HG02970 (cell line): Measurements from ENCODE around the gene PGF.
"Not testable (repeated sequence)": the region's sequence is repeated elsewhere in the genome, so short reads cannot be mapped to it uniquely, and the experiment has no call there.

Experiments
- ATAC-seq: cut with Tn5 transposase; IDR thresholded peaks from one replicate; pipeline ENCODE4 v1.9.1; 2021; ENCODE audit warnings: mild to moderate bottlenecking, moderate library complexity, moderate number of reproducible peaks; ENCODE audit not compliant: unreplicated experiment, low FRiP score

PGF gene

DNA sequence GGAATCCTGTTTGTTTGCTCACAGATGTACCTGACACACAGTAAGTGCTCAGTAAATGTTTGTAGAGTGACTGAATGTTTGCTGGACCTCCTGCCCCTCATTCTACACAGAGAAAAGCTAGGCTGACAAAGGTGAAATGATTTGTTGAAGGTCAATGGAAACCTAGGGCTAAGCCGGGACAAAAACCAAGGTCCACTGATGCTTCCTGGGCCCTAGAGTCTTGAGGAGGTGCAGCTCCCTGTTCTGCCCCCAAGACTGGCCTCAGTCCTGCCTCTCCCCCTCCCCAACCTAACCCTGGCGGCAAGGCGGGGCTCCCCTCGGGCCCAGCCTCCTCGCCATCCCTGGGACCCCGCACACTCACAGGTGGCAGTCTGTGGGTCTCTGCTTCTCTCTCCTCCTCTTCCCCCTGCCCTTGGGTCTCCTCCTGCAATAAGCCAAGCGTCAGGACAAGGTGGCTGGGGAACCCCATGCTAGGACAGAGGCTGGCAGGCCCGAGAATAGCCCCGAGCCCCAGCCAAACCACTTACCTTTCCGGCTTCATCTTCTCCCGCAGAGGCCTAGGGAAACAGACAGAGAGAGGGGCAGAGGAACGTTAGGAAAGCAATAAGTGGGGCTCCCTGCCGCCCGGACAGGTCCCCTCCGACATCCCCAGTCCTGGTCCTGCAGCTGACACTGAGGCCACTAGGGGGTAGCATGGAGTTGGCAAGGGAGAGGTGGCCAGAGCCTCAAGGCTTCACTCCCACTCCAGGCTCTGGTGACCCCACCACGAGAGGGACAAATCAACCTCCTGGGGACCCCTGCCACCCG lies 9.3 kb downstream of the PGF start:
- no peak for ATAC-seq

DNA sequence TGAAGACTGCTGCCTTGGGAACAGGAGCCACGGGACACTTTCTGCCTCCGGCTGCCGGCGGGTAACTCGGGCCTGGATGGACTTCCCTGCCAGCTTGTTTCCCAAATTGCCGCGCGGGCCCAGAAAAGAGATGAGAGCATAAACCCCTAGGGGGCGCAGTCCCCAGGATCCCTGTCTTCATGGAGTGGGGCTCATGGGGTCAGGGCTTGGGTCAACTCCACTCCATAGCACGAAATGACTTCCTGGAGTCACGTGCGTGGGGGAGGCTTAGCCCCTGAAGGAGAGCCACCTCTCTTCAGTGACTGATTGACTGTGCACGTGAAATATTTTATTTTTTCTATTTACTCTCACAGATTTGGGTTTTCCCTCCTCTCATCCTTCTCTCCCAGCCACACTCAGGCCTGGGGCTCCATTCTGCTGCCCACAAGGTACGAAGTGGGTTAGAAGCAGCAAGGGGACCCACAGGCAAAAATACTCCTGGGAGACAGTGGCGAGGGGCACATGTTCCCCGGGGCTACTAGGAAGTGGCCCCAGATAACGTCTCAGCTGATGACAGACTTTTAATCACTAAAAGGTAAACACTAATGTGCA lies 10.0 kb downstream of the PGF start:
- ATAC-seq: no peak

DNA sequence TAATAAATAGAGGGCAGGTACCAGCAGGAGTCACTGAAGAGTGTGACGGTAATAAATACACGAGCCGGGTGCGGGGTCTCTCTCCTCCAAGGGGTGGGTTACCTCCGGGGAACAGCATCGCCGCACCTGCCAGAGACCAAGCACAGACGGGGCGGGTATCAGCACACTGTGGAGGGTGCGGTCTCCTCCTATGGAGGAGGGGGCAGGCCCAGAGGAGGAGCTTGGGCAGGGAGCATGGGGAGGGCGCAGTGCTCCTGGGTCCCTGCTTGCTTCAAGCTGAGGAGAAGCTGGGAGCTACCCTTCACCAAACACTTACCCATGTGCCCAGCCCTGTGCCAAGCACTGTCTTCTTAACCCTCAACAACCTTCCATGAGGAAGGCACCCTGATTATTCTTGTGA lies 12.8 kb downstream of the PGF start:
- ATAC-seq: no peak

DNA sequence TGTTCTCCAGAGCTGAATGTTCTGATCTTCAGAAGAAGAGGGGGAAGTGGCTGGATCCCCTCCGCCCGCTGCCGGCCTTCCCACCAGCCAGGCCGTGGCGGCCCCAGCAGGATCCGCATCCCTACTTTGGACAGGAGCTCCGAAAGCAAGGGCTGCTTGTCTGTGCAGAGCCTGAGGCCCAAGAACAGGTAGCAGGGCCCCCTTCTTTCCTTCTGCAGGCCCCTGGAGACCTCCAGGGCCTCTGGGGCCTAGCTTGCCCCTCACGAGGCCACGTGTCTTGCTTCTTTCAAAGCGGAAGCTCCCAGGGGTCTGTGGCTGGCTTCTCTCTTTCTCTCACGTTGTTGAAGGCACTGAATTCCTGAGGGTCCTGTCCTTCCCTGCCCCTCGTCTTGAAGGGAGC lies 13.2 kb downstream of the PGF start:
- ATAC-seq: no peak

DNA sequence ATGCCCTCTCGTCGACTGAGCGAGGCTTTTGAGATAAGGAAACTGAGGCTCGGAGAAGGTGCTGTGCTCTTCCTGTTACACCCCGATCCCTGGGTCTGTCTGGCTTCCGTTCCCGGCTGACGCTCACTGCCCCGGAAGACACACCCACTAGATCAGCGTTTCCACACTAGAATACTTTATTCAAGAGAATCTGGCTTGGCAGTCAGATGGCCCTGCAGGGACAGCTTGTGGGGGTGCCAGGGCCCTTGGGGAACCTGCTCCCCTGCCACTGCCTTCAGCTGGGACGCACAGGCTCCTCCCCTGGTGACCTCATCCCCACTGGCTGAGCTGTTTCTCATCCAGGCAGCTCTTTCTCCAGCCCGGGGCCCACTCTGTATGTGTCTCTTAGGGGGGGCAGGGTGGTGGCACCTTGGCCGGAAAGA lies 13.7 kb downstream of the PGF start:
- no peak for ATAC-seq

DNA sequence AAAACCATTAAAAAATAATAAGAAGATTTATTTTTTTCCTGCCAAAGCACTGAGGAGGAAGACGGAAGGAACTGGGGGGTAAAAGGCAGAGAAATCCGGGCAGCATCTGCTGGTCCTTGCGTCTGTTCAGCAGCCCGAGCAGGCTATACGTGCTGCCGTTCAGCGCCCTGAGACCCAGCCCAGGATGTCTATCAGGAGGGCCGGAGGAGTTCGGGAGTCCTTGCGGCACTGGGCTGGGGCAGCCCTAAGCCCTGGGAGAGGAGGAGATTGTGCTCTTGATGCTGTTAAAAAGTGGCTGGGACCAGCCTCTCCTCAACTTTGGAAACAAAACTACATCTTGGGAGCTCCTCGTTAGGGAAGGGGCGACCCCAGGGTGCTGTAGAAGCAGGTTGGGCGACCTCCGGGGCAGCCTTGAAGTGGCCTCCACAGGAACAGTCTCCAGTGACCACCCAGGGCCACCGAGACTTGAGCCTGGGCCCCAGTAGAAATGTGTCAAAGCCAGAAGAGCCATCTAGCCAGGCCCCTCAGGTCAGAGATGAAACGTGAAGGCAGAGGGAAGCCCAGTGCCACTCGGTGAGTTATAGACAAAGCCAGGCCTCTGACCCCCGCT lies 14.3 kb downstream of the PGF start:
- ATAC-seq: no peak

DNA sequence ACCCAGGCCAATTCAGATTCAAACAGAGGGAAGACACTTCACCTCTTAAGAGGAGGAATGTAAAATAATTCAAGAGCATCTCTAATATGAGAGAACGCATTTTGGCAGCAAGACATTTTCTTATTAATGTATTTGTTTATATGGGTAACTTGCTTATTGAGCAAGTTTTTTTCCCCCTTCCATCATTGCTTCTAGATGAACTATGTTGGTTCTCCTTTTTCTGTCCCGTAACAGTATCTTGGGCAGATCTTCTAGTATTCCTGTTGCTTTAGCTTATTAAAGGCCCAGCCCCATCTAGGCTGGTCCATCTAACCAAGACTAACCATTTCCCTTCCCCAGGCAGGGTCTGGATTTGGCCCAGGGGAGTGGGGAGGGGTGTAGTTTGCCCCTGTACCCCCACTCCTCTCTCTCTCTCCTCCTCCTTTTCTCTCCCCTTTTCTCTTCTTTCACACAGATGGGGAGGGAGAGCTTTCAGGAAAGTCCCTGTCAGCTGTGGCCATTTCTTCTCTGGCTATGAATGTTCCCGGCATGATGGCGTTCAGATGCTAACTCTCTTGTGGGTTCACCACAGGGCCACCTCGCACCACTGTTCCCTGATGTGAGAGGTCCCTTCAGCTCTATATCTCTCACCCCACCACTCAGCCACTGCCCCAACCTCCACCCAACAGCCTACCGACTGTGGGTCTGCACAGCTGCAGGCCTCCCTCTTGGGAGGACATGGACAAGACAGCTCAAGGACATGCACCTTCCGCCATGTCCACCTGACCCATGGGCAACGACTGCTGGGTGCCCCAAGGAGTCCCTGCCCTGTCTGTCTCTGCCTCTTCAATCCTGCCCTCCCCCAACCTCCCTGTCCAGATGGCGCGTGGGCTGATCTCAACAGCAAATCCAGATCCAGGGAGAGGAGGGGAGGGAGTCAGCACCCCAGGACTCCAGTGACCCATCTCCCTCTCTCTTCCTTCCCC lies 16.6 kb downstream of the PGF start:
- no peak for ATAC-seq

DNA sequence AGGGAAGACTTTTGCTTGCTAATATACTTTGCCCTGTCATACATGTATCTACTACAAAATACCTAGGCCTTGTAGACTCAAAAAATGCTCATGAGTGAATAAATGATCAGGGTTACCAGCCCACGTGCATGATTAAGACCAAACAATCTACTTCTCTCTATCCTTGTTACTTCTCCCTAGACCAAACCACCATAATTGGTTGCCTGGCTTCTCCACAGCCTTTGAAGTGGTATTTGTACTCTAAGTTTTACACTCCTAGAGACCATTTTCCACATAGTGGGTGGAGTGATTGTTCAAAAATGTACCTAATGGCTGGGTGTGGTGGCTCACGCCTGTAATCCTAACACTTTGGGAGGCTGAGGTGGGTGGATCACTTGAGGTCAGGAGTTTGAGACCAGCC lies 18.2 kb downstream of the PGF start:
- ATAC-seq: no peak

DNA sequence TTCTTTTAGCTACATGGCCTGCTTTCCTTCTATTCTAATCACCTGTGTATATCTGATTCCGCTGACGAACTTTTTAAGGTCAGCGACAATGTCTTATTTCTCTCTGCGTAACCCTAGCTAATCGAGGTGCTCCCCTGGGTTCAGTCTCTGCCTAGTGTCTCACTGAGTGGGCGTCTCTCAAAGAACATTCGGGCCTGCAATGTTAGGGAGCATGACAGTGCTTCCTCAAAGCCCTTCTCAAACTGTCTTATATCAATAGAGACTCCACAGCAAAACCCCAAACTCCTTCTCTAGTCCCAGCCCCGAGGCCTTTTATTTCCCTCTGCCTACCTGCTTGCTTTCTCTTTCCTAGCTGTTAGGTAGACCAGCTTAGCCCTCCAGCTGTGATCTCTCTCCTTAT lies 18.7 kb downstream of the PGF start:
- ATAC-seq: no peak

DNA sequence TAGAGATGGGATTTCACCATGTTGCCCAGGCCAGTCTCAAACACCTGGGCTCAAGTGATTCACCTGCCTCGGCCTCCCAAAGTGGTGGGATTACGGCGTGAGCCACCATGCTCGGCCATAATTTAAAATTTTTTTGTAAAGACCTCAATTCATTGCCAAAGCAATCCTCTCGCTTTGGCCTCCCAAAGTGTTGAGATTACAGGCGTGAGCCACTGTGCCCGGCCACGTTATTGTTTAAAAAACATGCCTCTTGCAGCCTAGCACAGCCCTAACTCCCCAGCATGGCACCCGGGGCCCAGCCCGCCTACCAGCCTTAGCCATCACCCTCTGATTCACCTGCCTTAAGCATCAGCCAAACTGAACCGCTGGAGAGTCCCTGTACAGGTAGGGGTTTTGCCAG lies 19.2 kb downstream of the PGF start:
- no peak for ATAC-seq

DNA sequence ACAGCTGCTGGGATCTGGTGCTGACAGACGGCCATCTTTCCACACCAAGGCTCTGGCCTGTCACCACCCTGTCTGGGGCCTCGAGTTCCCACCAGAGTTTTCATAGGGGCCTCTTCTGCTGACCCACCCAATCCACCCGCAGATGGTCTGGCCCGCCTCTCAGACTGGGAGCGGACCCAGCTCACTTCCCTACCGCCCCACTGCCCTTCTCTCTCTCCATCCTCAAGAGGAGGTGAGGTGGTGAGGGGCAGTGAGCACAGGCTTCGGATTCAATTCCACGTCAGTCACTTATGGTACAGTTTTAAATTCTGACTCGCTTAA lies 20.1 kb downstream of the PGF start:
- no peak for ATAC-seq

DNA sequence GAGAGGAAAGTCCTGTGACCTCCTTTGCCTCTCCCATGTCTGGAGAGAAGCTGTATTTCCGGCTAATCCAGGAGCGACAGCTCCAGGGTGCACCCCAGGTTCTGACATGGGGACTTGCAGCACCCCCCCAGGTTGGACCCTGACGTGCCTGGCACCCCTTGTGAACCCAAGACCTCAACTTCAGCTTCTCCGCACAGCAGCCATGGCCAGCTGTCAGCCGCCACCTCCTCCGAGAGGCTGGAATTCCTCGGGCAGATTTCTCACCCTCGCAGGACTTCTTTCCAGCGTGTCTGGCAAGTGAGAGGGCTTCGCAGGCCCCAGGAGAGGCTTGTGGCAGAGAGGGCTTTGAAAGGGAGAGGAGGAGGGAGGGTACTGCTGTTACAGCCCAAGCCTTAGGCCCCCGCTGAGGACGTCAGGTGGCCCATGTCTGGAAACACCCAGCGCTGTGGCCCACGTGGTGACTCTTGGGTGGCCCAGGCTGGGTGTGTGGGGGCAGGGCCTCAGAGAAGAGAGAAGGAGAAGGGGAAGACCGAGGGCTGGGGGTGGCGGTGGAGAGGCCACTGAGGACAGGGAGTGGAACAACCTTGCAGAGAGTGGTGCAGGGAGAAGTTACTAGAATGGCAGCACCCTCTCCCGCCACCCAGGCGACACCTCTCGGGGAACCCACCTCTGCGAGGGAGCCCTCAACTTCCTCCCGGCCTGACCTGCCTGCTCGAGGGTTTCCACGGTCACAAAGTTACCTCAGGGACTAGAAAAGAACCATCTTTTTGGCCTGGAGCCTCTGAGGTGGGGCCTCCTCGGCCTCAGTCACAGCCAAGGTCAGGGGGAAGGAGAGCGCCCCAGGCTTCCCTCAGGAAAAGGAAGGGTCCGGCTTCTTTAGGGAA lies 20.7 kb downstream of the PGF start:
- no peak for ATAC-seq

DNA sequence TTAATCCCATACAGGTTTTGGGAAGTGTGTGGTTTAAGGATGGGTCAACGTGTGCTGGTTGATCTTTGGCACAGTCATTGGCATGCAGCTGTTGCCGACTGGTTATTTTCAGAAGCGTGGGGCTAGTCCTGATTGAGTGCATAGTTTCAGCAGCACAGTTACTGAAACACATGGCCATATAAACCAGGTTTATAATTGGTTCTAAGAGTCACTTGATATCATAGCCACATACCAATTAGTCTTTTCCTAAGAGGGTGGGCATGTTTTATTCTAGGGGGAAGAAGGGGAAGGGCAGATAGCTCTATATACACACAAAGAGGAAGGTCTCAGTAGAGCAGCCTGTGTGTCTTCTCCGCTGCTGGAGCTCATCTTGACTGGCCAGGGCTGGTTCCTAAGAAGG lies 21.4 kb downstream of the PGF start:
- ATAC-seq: no peak

DNA sequence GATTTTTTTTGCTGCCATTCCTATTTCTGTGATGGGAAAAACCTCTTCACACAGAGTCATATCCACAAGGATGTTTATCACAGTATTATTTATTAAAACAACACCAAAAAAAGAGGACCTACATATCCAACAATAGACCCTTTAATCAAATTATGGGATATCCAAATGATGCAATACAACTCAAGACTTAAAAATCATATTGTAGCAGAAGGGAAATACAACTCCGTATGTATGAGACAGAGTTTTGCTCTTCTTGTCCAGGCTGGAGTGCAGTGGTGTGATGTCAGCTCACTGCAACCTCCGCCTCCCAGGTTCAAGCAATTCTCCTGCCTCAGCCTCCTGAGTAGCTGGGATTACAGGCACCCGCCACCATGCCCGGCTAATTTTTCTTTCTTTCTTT lies 22.5 kb downstream of the PGF start:
- not testable (repeated sequence) for ATAC-seq

DNA sequence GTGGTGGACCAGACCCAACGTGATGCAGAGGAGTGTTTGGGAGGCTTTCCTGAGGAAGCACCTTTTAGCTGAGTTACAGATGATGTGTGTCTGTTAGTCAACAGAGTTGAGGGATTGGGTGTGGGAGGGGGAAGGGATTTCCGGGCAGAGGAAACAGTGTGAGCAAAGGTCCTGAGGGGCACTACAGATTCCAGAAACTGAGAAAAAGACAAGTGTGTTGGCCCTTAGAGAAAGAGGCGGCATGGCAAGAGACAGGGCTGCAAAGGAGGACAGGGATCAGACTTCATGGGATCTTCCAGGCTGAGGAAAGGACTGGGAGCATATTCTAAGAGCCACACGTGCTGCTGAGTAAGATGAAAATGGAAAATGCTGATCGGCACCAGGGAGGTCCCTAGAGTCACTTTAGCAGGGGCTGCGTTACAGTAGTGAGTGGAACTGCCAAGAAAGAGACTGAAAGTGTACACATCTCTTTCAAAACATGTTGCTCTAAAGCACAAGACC lies 22.9 kb downstream of the PGF start:
- ATAC-seq: no peak

DNA sequence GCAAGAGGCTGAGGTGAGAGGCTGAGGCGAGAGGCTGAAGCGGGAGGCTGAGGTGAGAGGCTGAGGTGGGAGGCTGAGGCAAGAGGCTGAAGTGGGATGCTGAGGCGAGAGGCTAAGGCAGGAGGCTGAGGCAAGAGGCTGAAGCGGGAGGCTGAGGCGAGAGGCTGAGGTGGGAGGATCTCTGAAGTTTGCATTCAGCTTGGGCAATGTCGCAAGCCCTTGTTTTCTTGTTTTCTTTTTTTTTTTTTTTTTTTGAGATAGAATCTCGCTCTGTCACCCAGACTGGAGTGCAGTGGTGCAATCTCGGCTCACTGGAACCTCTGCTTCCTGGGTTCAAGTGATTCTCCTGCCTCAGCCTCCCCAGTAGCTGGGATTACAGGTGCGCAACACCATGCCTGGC lies 23.7 kb downstream of the PGF start:
- not testable (repeated sequence) for ATAC-seq

DNA sequence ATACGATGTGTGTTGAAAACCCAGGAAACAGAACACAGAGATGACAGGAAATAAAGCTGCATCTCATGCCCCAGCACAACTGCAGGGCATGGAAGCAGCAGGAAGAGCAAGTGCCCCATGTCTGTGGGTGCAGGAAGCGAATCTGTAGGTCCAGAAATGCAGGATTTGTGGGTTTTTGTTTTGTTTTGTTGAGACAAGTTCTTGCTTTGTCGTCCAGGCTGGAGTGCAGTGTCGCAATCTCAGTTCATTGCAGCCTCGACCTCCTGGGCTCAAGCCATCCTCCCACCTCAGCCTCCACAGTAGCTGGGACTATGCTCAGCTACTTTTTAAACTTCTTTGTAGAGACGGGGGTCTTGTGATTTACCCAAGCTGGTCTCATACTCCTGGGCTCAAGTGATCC lies 26.2 kb downstream of the PGF start:
- no peak for ATAC-seq

DNA sequence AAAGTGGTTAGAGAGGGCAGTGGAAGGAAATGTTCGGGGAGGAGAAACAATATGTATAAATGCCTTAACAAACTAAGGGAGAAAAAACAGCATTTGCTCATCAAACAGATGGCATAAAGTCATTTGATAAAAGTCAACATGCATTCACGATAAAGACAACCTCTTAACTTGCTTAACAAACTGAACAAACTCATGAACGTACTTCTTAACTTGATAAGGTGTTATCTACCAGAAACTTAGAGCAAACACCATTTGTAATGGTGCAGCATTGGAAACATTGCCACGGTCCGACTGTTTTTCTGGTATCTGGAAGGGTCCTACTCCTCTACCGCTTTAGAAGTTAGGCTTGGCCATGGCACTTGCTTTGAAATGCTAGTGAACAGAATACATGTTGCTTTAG lies 28.2 kb downstream of the PGF start:
- no peak for ATAC-seq

DNA sequence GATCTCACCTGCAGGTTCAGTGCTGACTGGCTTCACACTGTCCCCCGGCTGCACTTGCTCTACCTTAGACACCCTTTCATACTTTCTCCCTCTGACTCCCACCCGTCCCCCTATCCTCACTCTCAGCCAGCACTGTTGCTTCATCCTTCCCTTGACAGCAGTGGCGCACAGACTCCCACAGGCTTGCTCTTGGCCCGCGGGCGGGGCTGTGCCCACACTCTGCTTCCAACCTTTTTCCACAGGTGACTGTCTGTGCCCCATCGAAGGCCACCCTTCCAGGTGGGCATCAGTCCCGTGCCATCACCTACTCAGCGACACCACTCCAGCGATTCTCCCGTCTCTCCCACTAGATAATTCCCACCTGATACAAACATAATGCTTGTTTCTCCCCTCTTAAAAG lies 31.3 kb downstream of the PGF start:
- ATAC-seq: no peak
